Erythroblast (primary cell): ENCODE measurements around the gene PDE4D.

ENCODE experiments used
- GATA1 ChIP-seq: IDR thresholded peaks from 2 replicates; pipeline ENCODE4 v1.6.1; 2011; ENCODE audit warnings: low read depth, mild to moderate bottlenecking, control low read depth, low read length, moderate library complexity
- POLR2A ChIP-seq: IDR thresholded peaks from 2 replicates; pipeline ENCODE4 v1.6.1; 2011; ENCODE audit warnings: mild to moderate bottlenecking, low read length

DNA sequence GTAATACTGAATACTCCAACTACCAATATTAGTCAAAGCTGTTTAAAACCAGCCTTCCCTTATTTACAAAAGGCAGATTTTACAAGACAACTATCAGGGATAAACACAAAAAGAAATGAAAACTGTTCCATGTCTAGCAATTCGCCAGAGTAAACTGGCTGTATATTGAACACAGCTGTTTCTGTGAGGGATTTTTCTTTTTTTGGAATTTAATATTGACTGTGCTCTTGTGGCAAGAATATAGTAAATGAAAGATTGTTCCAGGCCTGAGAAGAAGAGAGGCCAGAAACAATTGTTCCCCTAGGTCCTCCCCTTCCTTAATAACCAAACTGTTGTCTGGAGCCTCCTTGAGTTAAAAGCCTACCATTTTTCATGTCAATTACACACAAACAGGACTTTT, 188.6 kb downstream of the PDE4D start:
- TF ChIP-seq POLR2A (no peak), GATA1 (no peak)
